H1 (cell line): ENCODE measurements around the gene PKNOX1. TPM values are rescaled to one million over a fixed set of nuclear protein-coding genes. Genes with fewer than 3 reads are reported as not detected.
"Not testable (repeated sequence)": the region's sequence is repeated elsewhere in the genome, so short reads cannot be mapped to it uniquely, and the experiment has no call there.

ENCODE experiments used
- CTCF ChIA-PET: fragments of 300-600 bp; sonication (Branson Sonifier 250); formaldehyde crosslinking; loops from one replicate; lab custom pipeline; 2021; ENCODE audit not compliant: partially characterized antibody; lab: Charles Lee
- POLR2A ChIA-PET: fragments of 300-600 bp; sonication (Branson Sonifier 250); formaldehyde crosslinking; loops from one replicate; lab custom pipeline; 2021; ENCODE audit warnings: inconsistent platforms; ENCODE audit not compliant: partially characterized antibody; lab: Charles Lee
- DNase-seq, 2 experiments: peaks; one replicate each; pipeline versions ENCODE4 v3.0.0 to v3.0.0-alpha.2; 2010 to 2022; ENCODE audit warnings: low spot score in 2 of 2, low read depth in 1 of 2, mixed read lengths in 1 of 2
- FAIRE-seq: peaks from 2 replicates; lab custom pipeline; 2011; peaks lifted over from hg19 to GRCh38; lab: Jason Lieb, UNC
- H2AFZ ChIP-seq: 2 replicates; pipeline ENCODE4 v1.8.1; 2012; ENCODE audit warnings: low read length, inconsistent platforms
- H2AK5ac ChIP-seq: 2 replicates; pipeline ENCODE4 v1.6.1; 2013; ENCODE audit warnings: low read depth, low read length
- H2BK120ac ChIP-seq: replicated peaks from 2 replicates; pipeline ENCODE3; 2013; ENCODE audit warnings: low read depth, low read length, inconsistent platforms
- H2BK12ac ChIP-seq: 2 replicates; pipeline ENCODE4 v1.6.1; 2013; ENCODE audit warnings: low read depth, low read length
- H2BK15ac ChIP-seq: 2 replicates; pipeline ENCODE4 v1.6.1; 2013; ENCODE audit warnings: low read length
- H2BK20ac ChIP-seq: 2 replicates; pipeline ENCODE4 v1.6.1; 2013; ENCODE audit warnings: low read length
- H2BK5ac ChIP-seq: 2 replicates; pipeline ENCODE4 v1.6.1; 2013; ENCODE audit warnings: low read depth, low read length
- H3K14ac ChIP-seq: 2 replicates; pipeline ENCODE4 v1.6.1; 2013; ENCODE audit warnings: inconsistent platforms; ENCODE audit not compliant: insufficient read length
- H3K18ac ChIP-seq: 2 replicates; pipeline ENCODE4 v1.6.1; 2013; ENCODE audit warnings: low read length; ENCODE audit errors: extremely low read depth
- H3K23ac ChIP-seq: 2 replicates; pipeline ENCODE4 v1.6.1; 2013; ENCODE audit warnings: inconsistent platforms; ENCODE audit not compliant: insufficient read length
- H3K23me2 ChIP-seq: 2 replicates; pipeline ENCODE4 v1.6.1; 2013; ENCODE audit warnings: low read depth, low read length
- H3K27ac ChIP-seq: 2 replicates; pipeline ENCODE4 v1.6.1; 2011; ENCODE audit warnings: low read depth, low read length, inconsistent platforms
- H3K27me3 ChIP-seq, 4 experiments: replicated peaks in 1 of 4; 1 replicate in 1 of 4; 2 replicates in 3 of 4; pipeline versions ENCODE4 v1.6.1 to v1.8.1; 2011 to 2013; ENCODE audit warnings: low read length in 3 of 4, mild to moderate bottlenecking in 3 of 4, inconsistent platforms in 2 of 4, mixed read lengths in 2 of 4, moderate library complexity in 1 of 4; ENCODE audit not compliant: control insufficient read depth in 3 of 4, insufficient read depth in 3 of 4; ENCODE audit errors: extremely low read depth in 1 of 4
- H3K36me3 ChIP-seq, 4 experiments: 2 replicates each; pipeline versions ENCODE4 v1.6.1 to v1.8.1; 2011 to 2013; ENCODE audit warnings: mild to moderate bottlenecking in 4 of 4, low read length in 3 of 4, moderate library complexity in 2 of 4, control low read depth in 1 of 4, inconsistent platforms in 1 of 4; ENCODE audit not compliant: insufficient read depth in 4 of 4, control insufficient read depth in 2 of 4
- H3K4ac ChIP-seq: replicated peaks from 2 replicates; pipeline ENCODE3; 2013; ENCODE audit warnings: low read length, low read depth, mixed read lengths, inconsistent platforms; ENCODE audit not compliant: insufficient read length
- H3K4me1 ChIP-seq, 4 experiments: replicated peaks in 1 of 4; 1 replicate in 1 of 4; 2 replicates in 3 of 4; pipeline versions ENCODE4 v1.6.1 to v1.8.1; 2011 to 2013; ENCODE audit warnings: low read length in 3 of 4, inconsistent platforms in 2 of 4, mixed read lengths in 1 of 4; ENCODE audit not compliant: insufficient read depth in 4 of 4, control insufficient read depth in 3 of 4
- H3K4me2 ChIP-seq, 2 experiments: 2 replicates each; pipeline versions ENCODE4 v1.6.1 to v1.8.1; 2011 to 2013; ENCODE audit warnings: low read depth in 2 of 2, low read length in 2 of 2, control low read depth in 1 of 2, inconsistent platforms in 1 of 2, mild to moderate bottlenecking in 1 of 2; ENCODE audit not compliant: insufficient read depth in 1 of 2
- H3K4me3 ChIP-seq, 4 experiments: fragments of 200-600, 300-600 bp in 1 of 4; sonication (generic), shearing (Covaris generic), sonication (Bioruptor Twin) in 1 of 4; 2 replicates each; pipeline versions ENCODE4 v1.5.1 to v1.8.1; 2011 to 2016; ENCODE audit warnings: low read length in 4 of 4, low read depth in 3 of 4, control low read depth in 2 of 4, inconsistent platforms in 2 of 4, mild to moderate bottlenecking in 2 of 4, mixed read lengths in 1 of 4, moderate library complexity in 1 of 4; ENCODE audit not compliant: insufficient read depth in 2 of 4; ENCODE audit errors: extremely low read depth in 1 of 4
- H3K56ac ChIP-seq: replicated peaks from 2 replicates; pipeline ENCODE3; 2013; ENCODE audit warnings: low read depth, mild to moderate bottlenecking, mixed read lengths, low read length, inconsistent platforms; ENCODE audit not compliant: insufficient read length
- H3K79me1 ChIP-seq: 2 replicates; pipeline ENCODE4 v1.6.1; 2013; ENCODE audit warnings: low read depth, low read length, control low read depth
- H3K79me2 ChIP-seq, 2 experiments: 2 replicates each; pipeline versions ENCODE4 v1.6.1 to v1.8.1; 2012 to 2013; ENCODE audit warnings: low read length in 2 of 2, mild to moderate bottlenecking in 2 of 2, inconsistent platforms in 1 of 2; ENCODE audit not compliant: insufficient read depth in 2 of 2, control insufficient read depth in 1 of 2
- H3K9ac ChIP-seq, 4 experiments: replicated peaks in 1 of 4; 1 replicate in 1 of 4; 2 replicates in 3 of 4; pipeline versions ENCODE4 v1.6.1 to v1.8.1; 2011 to 2013; ENCODE audit warnings: low read depth in 3 of 4, low read length in 3 of 4, control low read depth in 2 of 4, mild to moderate bottlenecking in 2 of 4, moderate library complexity in 2 of 4, inconsistent platforms in 1 of 4; ENCODE audit errors: extremely low read depth in 1 of 4
- H3K9me3 ChIP-seq, 2 experiments: 2 replicates each; pipeline versions ENCODE4 v1.6.1 to v1.8.1; 2012 to 2013; ENCODE audit warnings: mild to moderate bottlenecking in 2 of 2, moderate library complexity in 2 of 2, control low read depth in 1 of 2, inconsistent platforms in 1 of 2, low read depth in 1 of 2, low read length in 1 of 2, mixed read lengths in 1 of 2; ENCODE audit not compliant: insufficient read depth in 2 of 2
- H4K20me1 ChIP-seq, 2 experiments: replicated peaks in 1 of 2; 2 replicates each; pipeline versions ENCODE3 to v1.8.1; 2011 to 2013; ENCODE audit warnings: inconsistent platforms in 2 of 2, low read length in 2 of 2, mild to moderate bottlenecking in 1 of 2; ENCODE audit not compliant: insufficient read depth in 2 of 2, control insufficient read depth in 1 of 2
- H4K5ac ChIP-seq: 2 replicates; pipeline ENCODE4 v1.6.1; 2013; ENCODE audit warnings: low read length, low read depth, mixed read lengths, inconsistent platforms; ENCODE audit not compliant: insufficient read length
- H4K8ac ChIP-seq: 2 replicates; pipeline ENCODE4 v1.8.0; 2013; ENCODE audit warnings: mild to moderate bottlenecking, moderate library complexity, low read length, inconsistent platforms; ENCODE audit not compliant: insufficient read depth; ENCODE audit errors: extremely low read depth
- H4K91ac ChIP-seq: replicated peaks from 2 replicates; pipeline ENCODE3; 2013; ENCODE audit warnings: low read length, mixed read lengths, inconsistent platforms; ENCODE audit not compliant: insufficient read length
- WGBS, 2 experiments: shearing (Covaris generic) in 1 of 2; methylation state at CpG; one replicate each; pipeline versions ENCODE4 v1.1.6 to v1.1.7; 2013 to 2015; ENCODE audit warnings: low lambda C conversion rate in 2 of 2, mixed read lengths in 2 of 2, inconsistent platforms in 1 of 2, low coverage in 1 of 2, missing lambda C conversion rate in 1 of 2; ENCODE audit not compliant: insufficient replicate concordance in 2 of 2, insufficient coverage in 1 of 2, insufficient read length in 1 of 2; ENCODE audit errors: extremely low coverage in 1 of 2, missing lambda C conversion rate in 1 of 2; 5-methylcytosine and 5-hydroxymethylcytosine counted together
- polyA plus RNA-seq, 7 experiments: library from polyadenylated mRNA; depleted of rRNA in 3 of 7; stranded (reverse) in 5 of 7; unstranded in 2 of 7; fragments of >200 nt in 5 of 7; fragments of 200-250 nt in 2 of 7; gene quantifications; 1 replicate in 5 of 7; 2 replicates in 1 of 7; 4 replicates in 1 of 7; pipeline versions ENCODE4 v1.2.1 to v1.2.3, GENCODE V29; 2011 to 2013; ENCODE audit warnings: missing spikeins in 2 of 7, mixed read lengths in 2 of 7
- total RNA-seq: library from RNA; stranded (reverse); fragmentation: NEBNext Ultra II Directional; extraction: Animal tissue kit (Norgen Biotek cat#: 25700); gene quantifications from 2 replicates; pipeline ENCODE4 v1.2.1, GENCODE V29; 2021

PKNOX1 gene
- total and polyA plus RNA-seq, 2 of the 8 experiments (the other 6 are each of a cell fraction or from before 2014, with no cell fraction given): 20.4 to 31.9 TPM

- H2BK5ac ChIP-seq, H4K91ac ChIP-seq, H4K8ac ChIP-seq, H3K4me2 ChIP-seq, H3K27me3 ChIP-seq, H2AK5ac ChIP-seq, H4K20me1 ChIP-seq, H4K5ac ChIP-seq, CTCF ChIA-PET, H2BK20ac ChIP-seq, H2BK12ac ChIP-seq, H3K9me3 ChIP-seq, H3K4ac ChIP-seq, H3K79me1 ChIP-seq, H3K56ac ChIP-seq, H3K14ac ChIP-seq, H3K79me2 ChIP-seq, H3K9ac ChIP-seq, H3K23ac ChIP-seq, DNase-seq, FAIRE-seq, H3K36me3 ChIP-seq, H3K23me2 ChIP-seq, H2BK15ac ChIP-seq, H3K4me1 ChIP-seq, H3K18ac ChIP-seq, H2BK120ac ChIP-seq, POLR2A ChIA-PET, H3K27ac ChIP-seq, H2AFZ ChIP-seq, H3K4me3 ChIP-seq: not testable (repeated sequence)
- WGBS, 2 experiments: no CpG with 5 or more reads among the region's 10 CpGs
These were observed 95.3 kb downstream of the PKNOX1 start for GRCh38 chr21:43069682-43070081.

- H3K27ac ChIP-seq, H3K4me2 ChIP-seq, H2BK20ac ChIP-seq, CTCF ChIA-PET, H2BK120ac ChIP-seq, DNase-seq, H2BK15ac ChIP-seq, FAIRE-seq, H3K27me3 ChIP-seq, H3K4me1 ChIP-seq, H3K18ac ChIP-seq, H2BK5ac ChIP-seq, H3K56ac ChIP-seq, POLR2A ChIA-PET, H3K4me3 ChIP-seq, H3K14ac ChIP-seq, H4K8ac ChIP-seq, H3K9me3 ChIP-seq, H4K91ac ChIP-seq, H3K79me1 ChIP-seq, H3K23me2 ChIP-seq, H4K20me1 ChIP-seq, H2AK5ac ChIP-seq, H3K23ac ChIP-seq, H4K5ac ChIP-seq, H2BK12ac ChIP-seq, H3K36me3 ChIP-seq, H3K79me2 ChIP-seq, H3K4ac ChIP-seq, H2AFZ ChIP-seq, H3K9ac ChIP-seq: not testable (repeated sequence)
- WGBS, 2 experiments: no CpG with 5 or more reads among the region's 11 CpGs
These were observed 98.4 kb downstream of the PKNOX1 start for GRCh38 chr21:43072742-43073141.
